AG10803 (cell line): Measurements from ENCODE around the gene CRTAP.
"Not testable (repeated sequence)": the region's sequence is repeated elsewhere in the genome, so short reads cannot be mapped to it uniquely, and the experiment has no call there.

Experiments used
- DNase-seq: peaks from one replicate; pipeline ENCODE4 v3.0.0; 2010; ENCODE audit warnings: low read depth
- H3K4me3 ChIP-seq: 2 replicates; pipeline ENCODE4 v1.5.1; 2011; ENCODE audit warnings: mild to moderate bottlenecking, low read length, control low read depth
- CTCF ChIP-seq: conservative IDR thresholded peaks from 2 replicates; pipeline ENCODE4 v1.5.1; 2011; ENCODE audit warnings: mild to moderate bottlenecking, low read length, control low read depth, inconsistent platforms

CRTAP gene

DNA sequence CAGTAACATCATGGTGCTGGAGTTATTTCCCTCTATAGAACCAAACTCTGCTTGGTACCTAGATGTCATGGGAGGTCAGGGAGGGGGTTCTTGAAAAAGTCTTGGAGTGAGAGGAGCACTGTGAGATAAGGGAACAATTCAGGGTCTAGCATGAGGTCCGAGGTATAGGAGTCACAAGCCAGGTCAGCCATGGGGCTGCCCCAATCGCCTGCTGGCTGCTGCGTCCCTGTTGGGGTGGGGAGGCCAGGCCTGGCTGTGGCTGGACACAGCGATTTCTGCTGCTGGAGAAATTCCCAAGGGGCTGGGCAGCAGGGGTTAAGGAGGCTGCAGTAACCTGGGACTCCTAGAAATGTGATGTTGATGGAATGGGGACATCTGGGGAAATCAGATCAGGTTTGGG is 59.9 kb downstream of the CRTAP start:
- TF ChIP-seq CTCF = no peak
- no peak for DNase-seq
- H3K4me3 ChIP-seq = no peak overlapping the region

- no peak for TF ChIP-seq CTCF
- no peak overlapping the region for H3K4me3 ChIP-seq
- DNase-seq = no peak
These were observed 60.3 kb downstream of the CRTAP start for GRCh38 chr3:33174095-33174494.

- no peak for TF ChIP-seq CTCF
- no peak overlapping the region for H3K4me3 ChIP-seq
- DNase-seq = no peak
These were observed 61.0 kb downstream of the CRTAP start for GRCh38 chr3:33174711-33175414.

GRCh38 chr3:33179132-33179531 is 65.3 kb downstream of the CRTAP start:
- no peak overlapping the region for H3K4me3 ChIP-seq
- TF ChIP-seq CTCF = no peak
- DNase-seq = no peak

DNA sequence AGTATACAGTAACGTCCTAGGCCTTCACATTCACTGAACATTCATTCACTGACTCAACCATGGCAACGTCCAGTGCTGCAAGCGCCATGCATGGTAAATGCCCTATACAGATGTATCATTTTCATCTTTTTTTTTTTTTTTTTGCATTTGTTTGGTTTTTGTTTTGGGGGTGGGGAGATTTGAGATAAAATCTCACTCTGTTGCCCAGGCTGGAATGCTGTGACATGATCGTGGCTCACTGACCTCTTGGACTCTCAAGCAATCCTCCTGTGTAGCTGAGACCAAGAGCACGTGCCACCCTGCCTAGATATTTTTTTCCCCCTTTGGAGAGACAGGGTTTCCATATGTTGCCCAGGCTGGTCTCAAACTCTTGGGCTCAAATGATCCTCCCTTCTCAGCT is 67.4 kb downstream of the CRTAP start:
- no peak for DNase-seq
- H3K4me3 ChIP-seq = no peak overlapping the region
- no peak for TF ChIP-seq CTCF

DNA sequence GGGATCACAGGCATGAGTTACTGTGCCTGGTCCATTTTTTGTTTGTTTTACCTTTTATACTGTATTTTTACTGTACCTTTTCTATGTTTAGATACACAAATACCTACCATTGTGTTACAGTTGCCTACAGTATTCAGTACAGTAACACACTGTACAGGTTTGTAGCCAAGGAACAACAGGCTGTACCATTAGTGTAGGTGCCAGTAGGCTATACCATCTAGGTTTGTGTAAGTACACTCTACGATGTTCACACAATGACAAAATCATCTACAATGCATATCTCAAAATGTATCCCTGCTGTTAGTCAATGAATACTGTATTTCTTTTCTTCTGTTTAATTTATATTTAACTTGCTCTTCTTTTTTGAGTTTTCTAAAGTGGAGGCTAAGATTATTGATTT is 67.8 kb downstream of the CRTAP start:
- DNase-seq, H3K4me3 ChIP-seq: not testable (repeated sequence)

- no peak for DNase-seq
- TF ChIP-seq CTCF = no peak
- no peak overlapping the region for H3K4me3 ChIP-seq
These were observed 71.0 kb downstream of the CRTAP start for GRCh38 chr3:33184863-33185262.
